PFSK-1 (cell line): ENCODE results near the gene GNG3.

Experiments
- FOXP2 ChIP-seq: optimal IDR thresholded peaks from 2 replicates; pipeline ENCODE3; 2011; ENCODE audit warnings: borderline replicate concordance, control low read depth, inconsistent platforms; ENCODE audit not compliant: insufficient read depth; ENCODE audit errors: extremely low read length, extremely low read depth
- POLR2AphosphoS5 ChIP-seq: IDR thresholded peaks from 2 replicates; pipeline ENCODE4 v1.6.1; 2012; ENCODE audit warnings: low read depth, mild to moderate bottlenecking, control low read depth, low read length, moderate library complexity
- REST ChIP-seq, 2 experiments: IDR thresholded peaks; 2 replicates each; pipeline versions ENCODE4 v1.6.1 to v1.8.0; 2011 to 2012; ENCODE audit warnings: low read depth in 2 of 2, low read length in 2 of 2, control low read depth in 1 of 2, inconsistent platforms in 1 of 2, mild to moderate bottlenecking in 1 of 2, moderate library complexity in 1 of 2; ENCODE audit not compliant: insufficient read depth in 1 of 2
- SIN3A ChIP-seq: IDR thresholded peaks from 2 replicates; pipeline ENCODE4 v1.6.1; 2012; ENCODE audit warnings: mild to moderate bottlenecking, low read length, moderate library complexity, borderline replicate concordance; ENCODE audit not compliant: insufficient read depth
- TAF1 ChIP-seq: IDR thresholded peaks from 2 replicates; pipeline ENCODE4 v1.6.1; 2012; ENCODE audit warnings: low read length, control low read depth, borderline replicate concordance; ENCODE audit not compliant: insufficient read depth

DNA sequence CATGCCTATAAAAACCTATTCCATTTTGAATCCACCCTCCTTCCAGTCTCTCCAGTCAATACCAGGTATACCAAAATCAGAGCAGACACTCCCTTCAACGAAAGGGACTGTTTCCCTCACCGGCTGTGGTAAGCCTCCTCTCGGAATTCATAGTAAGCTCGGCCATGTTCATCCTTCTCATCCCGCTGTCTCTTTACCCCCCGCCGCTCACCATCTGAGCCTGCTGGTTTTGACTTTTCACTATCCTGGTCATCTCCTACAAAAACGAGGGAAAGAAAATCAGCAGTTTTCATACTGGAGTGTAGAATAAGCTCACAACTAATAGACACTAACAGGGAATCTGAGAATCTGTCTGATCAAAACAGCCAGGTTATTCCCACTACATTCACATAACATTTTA lies 16.7 kb downstream of the GNG3 start:
- TF ChIP-seq TAF1 (no peak), SIN3A (no peak), POLR2AphosphoS5 (no peak), REST (IDR thresholded peaks at IDR 0.05; ENCODE audit: insufficient read depth in 1 of 2, low read depth in 2 of 2, low read length in 2 of 2) (no peak), FOXP2 (no peak)
